HG03521 (cell line): ENCODE measurements around the gene MRPS26.
"Not testable (repeated sequence)": the region's sequence is repeated elsewhere in the genome, so short reads cannot be mapped to it uniquely, and the experiment has no call there.

ENCODE experiments used
- ATAC-seq: cut with Tn5 transposase; IDR thresholded peaks from one replicate; pipeline ENCODE4 v1.9.1; 2021; ENCODE audit warnings: mild to moderate bottlenecking, moderate library complexity; ENCODE audit not compliant: unreplicated experiment

Gene MRPS26

GRCh38 chr20:3072530-3073250 lies 26.8 kb downstream of the MRPS26 start:
- ATAC-seq, result no peak

- not testable (repeated sequence) for ATAC-seq
These were observed 27.4 kb downstream of the MRPS26 start for GRCh38 chr20:3073251-3073643.

- ATAC-seq, result no peak
These were observed 29.0 kb downstream of the MRPS26 start for GRCh38 chr20:3074812-3075211.

- not testable (repeated sequence) for ATAC-seq
These were observed 29.5 kb downstream of the MRPS26 start for GRCh38 chr20:3075315-3075714.

- ATAC-seq, result no peak
These were observed 31.8 kb downstream of the MRPS26 start for GRCh38 chr20:3077618-3078134.

GRCh38 chr20:3080939-3081388 lies 35.1 kb downstream of the MRPS26 start:
- no peak for ATAC-seq

GRCh38 chr20:3081641-3082040 lies 35.8 kb downstream of the MRPS26 start:
- ATAC-seq, result no peak

- ATAC-seq, result no peak
These were observed 36.6 kb downstream of the MRPS26 start for GRCh38 chr20:3082306-3082951.

- ATAC-seq, result no peak
These were observed 37.4 kb downstream of the MRPS26 start for GRCh38 chr20:3082955-3083952.

- ATAC-seq, result no peak
These were observed 38.6 kb downstream of the MRPS26 start, which contains the start of gene AVP for GRCh38 chr20:3084283-3084985. TSS of gene AVP (minus strand) at chr20:3084724. CDS start at chr20:3084674, 50 bp downstream.

GRCh38 chr20:3084986-3085360 lies 39.1 kb downstream of the MRPS26 start:
- no peak for ATAC-seq

GRCh38 chr20:3085571-3086072 lies 39.8 kb downstream of the MRPS26 start:
- ATAC-seq, result no peak

GRCh38 chr20:3088031-3088430 lies 42.2 kb downstream of the MRPS26 start:
- ATAC-seq, result no peak

- no peak for ATAC-seq
These were observed 44.7 kb downstream of the MRPS26 start for GRCh38 chr20:3090565-3090964.

- ATAC-seq, result no peak
These were observed 46.9 kb downstream of the MRPS26 start for GRCh38 chr20:3092611-3093379.

- ATAC-seq, result no peak
These were observed 48.1 kb downstream of the MRPS26 start for GRCh38 chr20:3093861-3094361.

GRCh38 chr20:3094848-3095629 lies 49.2 kb downstream of the MRPS26 start:
- ATAC-seq, result no peak
